Measurements from ENCODE around the gene MGST3.
"Not testable (repeated sequence)": the region's sequence is repeated elsewhere in the genome, so short reads cannot be mapped to it uniquely, and the experiment has no call there.

MGST3 gene

GRCh38 chr1:165659581-165659895, 28.5 kb downstream of the MGST3 start:
- DNase-seq: no peak

GRCh38 chr1:165661703-165662102, 30.7 kb downstream of the MGST3 start:
- DNase-seq: no peak

GRCh38 chr1:165662186-165662585, 31.2 kb downstream of the MGST3 start:
- DNase-seq: no peak

DNA sequence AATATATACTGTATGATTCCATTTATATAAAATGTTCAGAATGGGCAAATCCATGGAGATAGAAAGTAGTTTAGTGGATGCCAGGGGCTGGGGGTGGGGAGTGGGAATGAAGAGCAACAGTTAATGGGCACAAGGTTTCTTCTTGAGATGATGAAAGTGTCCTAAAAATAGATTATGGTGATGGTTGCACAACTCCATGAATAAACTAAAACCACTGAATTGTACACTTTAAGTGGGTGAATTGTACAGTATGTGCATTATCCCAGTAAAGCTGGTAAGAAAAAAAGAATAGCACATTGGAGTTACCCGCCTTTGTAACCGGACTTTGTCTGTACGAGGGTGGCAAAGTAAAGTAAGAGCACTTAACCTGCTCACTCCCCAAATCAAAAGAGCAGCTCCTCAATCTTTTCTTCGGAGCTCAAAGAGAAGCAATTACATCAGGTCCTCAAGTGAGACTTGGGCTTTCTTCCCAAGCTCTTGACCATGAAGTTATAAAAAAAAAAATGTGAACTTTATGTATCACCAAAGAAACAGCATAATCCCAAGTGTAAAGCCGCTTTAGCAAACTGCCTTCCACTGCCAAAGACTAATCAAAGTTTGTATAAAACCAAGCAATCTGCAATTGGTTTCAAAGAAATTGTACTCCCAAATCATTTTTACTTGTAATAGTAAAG, 35.3 kb downstream of the MGST3 start:
- no peak for DNase-seq

- DNase-seq: no peak
Measured at GRCh38 chr1:165668184-165668583, 37.1 kb downstream of the MGST3 start.

- no peak for DNase-seq
Measured at GRCh38 chr1:165671526-165671925, 40.5 kb downstream of the MGST3 start.

DNA sequence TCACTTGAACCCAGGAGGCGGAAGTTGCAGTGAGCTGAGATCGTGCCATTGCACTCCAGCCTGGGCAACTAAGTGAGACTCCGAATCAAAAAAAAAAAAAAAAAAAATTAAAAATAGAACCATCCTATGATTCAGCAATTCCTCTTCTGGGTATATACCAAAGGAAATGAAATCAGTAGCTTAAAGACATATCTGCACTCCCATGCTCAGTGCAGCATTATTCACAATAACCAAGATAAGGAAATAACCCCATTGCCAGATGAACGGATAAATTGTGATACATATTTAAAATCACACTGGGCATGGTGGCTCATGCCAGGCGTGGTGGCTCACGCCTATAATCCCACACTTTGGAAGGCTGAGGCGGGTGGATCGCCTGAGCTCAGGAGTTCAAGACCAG, 43.6 kb downstream of the MGST3 start:
- no peak for DNase-seq

GRCh38 chr1:165675794-165676193, 44.8 kb downstream of the MGST3 start:
- no peak for DNase-seq

- DNase-seq: no peak
Measured at GRCh38 chr1:165678509-165678908, 47.5 kb downstream of the MGST3 start.

- DNase-seq: no peak
Measured at GRCh38 chr1:165679282-165680036, 48.4 kb downstream of the MGST3 start.

- DNase-seq: no peak
Measured at GRCh38 chr1:165680303-165680702, 49.3 kb downstream of the MGST3 start.

GRCh38 chr1:165680773-165681172, 49.7 kb downstream of the MGST3 start:
- DNase-seq: not testable (repeated sequence)

- no peak for DNase-seq
Measured at GRCh38 chr1:165683848-165684485, 52.9 kb downstream of the MGST3 start.

DNA sequence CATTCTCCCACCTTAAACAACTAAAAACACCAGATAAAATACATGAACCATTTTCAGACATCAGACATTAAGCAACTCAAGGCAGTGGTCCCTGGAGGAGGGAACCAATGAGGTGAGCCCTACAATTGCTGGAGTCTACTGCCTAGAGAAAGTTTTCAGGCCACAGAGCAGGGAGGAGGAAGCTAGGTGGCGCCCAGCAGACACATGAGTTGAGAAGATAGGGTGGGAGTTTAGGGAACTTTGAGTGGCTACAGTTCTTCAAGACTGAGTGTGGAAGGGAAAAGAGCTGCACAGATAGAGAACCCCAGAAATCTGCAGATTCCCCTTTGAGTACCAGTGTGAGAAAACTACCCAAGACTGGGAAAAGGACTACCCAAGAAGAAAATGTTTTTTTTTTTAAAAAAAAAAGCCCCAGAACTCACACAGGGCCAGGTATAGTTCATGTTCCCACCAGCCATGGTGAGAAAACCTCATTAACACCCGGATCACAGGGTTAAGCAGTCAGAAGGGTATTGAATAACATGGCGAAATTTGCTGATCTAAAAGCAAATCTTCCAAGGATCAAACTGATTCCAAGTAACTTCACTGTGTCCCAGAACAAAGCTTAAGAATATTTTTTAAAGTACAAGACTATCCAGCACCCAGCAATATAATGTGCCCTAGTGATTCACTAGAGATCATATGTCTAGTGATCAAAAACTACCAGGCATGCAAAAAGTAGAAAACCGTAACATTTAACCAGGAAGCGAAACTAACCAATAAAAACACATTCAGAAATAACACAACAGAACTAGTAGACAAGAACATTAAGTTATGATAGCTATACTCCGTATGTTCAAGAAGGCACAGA, 55.3 kb downstream of the MGST3 start:
- no peak for DNase-seq

- DNase-seq: no peak
Measured at GRCh38 chr1:165686971-165687433, 56.0 kb downstream of the MGST3 start.

- no peak for DNase-seq
Measured at GRCh38 chr1:165688046-165688445, 57.0 kb downstream of the MGST3 start.

- no peak for DNase-seq
Measured at GRCh38 chr1:165695031-165695430, 64.0 kb downstream of the MGST3 start.

DNA sequence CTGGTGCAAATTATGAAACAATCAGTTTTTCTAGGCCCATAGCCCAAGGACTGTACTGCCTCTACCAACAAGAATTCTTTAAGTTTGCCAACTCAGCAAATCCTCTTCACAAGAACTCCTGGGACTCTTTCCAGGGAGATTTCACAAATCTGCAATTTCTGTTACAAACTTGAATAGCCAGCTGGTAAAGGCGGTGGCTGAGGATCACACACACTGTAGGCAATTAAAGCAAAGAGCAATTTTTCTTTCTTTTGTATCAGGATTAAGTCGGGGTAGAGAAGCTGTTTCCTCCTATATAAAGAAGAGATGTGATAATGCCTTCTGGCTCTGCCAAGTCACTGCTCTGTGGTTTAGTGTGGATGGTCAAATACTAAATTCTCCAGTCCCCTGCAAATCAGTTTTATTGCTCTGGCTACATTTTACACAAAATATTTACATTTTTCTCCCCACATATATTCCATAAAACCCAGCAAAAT, 65.6 kb downstream of the MGST3 start:
- no peak for DNase-seq

- no peak for DNase-seq
Measured at GRCh38 chr1:165697491-165697880, 66.5 kb downstream of the MGST3 start.

- peak; percentile 68 for DNase-seq
Measured at GRCh38 chr1:165697881-165698760, 67.1 kb downstream of the MGST3 start, which contains the start of gene ALDH9A1. ALDH9A1 (minus strand) TSS chr1:165698562; CDS start chr1:165698558, 4 bp downstream.

DNA sequence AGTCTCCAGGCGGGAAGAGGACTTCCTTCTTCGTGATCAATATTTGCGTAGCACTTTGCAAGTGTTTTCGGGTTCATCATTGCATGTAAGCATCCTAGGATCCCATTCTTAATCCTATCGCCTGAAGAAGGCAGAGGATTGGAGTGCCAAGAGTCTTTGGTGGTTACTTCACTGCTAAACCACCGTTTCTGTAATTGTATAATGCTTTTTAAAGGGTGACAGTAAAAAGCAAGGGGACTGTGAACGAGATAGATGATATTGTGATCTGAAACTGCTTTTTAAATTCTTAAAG, 67.7 kb downstream of the MGST3 start:
- DNase-seq: no peak

GRCh38 chr1:165699577-165699976, 68.5 kb downstream of the MGST3 start:
- no peak for DNase-seq
